Smooth muscle cell of trachea (primary cell): ENCODE data around the gene EXOC8. TPM values are rescaled to one million over a fixed set of nuclear protein-coding genes. Genes with fewer than 3 reads are reported as not detected.

Experiments
- total RNA-seq: library from RNA; depleted of rRNA; stranded (reverse); fragments of >200 nt; gene quantifications from 2 replicates; pipeline ENCODE4 v1.2.1, GENCODE V29; 2014

EXOC8 gene
- 15.3 and 15.4 TPM in 2 replicates for total RNA-seq

GRCh38 chr1:231337472-231338269, at the start of gene EXOC8:
Gene EXOC8 (minus strand): TSS chr1:231337852. CDS start chr1:231337745, 107 bp downstream.

GRCh38 chr1:231338270-231339128, 847 bp upstream of the EXOC8 start, which contains the start of gene SPRTN:
Gene SPRTN (plus strand): TSS chr1:231338293. CDS start chr1:231338384, 91 bp downstream.

Other genes with a start within 250 kb of the EXOC8 start
- gene TRIM67, start 175.8 kb downstream of the EXOC8 start, total RNA-seq = under 0.01 TPM in 1 of 2 replicates, not detected in the other
- gene GNPAT, start 96.6 kb downstream of the EXOC8 start, total RNA-seq = 59.7 and 63.4 TPM in 2 replicates
- 11.7 and 12.1 TPM in 2 replicates for gene SPRTN, start 441 bp upstream of the EXOC8 start, total RNA-seq
- 38.4 and 57.9 TPM in 2 replicates for gene EGLN1, start 84.4 kb upstream of the EXOC8 start, total RNA-seq
- 32.1 and 52.8 TPM in 2 replicates for gene TSNAX, start 190.8 kb upstream of the EXOC8 start, total RNA-seq